GM21717 (cell line): ENCODE data around the gene AKR7A3.
"Not testable (repeated sequence)": the region's sequence is repeated elsewhere in the genome, so short reads cannot be mapped to it uniquely, and the experiment has no call there.

Experiments
- ATAC-seq: cut with Tn5 transposase; IDR thresholded peaks from one replicate; pipeline ENCODE4 v1.9.1; 2021; ENCODE audit warnings: mild to moderate bottlenecking, moderate library complexity; ENCODE audit not compliant: unreplicated experiment

AKR7A3 gene

DNA sequence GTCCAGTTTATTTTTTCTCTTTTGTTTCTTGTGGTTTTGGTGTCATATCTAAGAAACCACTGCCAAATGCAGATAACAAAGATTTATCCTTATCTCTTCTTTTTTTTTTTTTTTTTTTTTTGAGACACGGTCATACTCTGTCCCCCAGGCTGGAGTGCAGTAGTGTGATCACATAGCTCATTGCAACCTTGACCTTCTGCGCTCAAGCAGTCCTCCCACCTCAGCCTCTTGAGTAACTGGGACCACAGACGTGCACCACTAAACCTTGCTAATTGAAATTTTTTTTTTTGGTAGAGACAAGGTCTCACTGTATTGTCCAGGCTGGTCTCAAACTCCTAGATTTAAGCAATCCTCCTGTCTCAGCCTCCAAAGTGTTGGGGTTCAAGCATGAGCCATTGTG lies 32.5 kb upstream of the AKR7A3 start:
- ATAC-seq: no peak

DNA sequence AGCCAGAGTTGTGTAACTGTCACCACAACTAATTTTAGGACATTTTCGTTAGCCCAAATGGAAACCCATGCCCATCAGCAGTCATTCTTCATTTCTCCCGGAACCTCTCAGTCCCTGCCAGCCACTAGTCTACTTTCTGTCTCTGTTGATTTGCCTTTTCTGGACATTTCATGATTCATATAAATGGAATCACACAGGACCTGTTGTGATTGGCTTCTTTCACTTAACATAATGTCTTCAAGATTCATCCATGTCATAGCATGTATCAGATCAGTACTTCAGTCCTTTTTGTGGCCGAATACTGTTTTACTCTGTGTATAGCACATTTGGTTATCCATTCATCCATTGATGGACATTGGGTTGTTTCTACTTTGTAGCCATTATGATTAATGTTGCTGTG lies 30.6 kb upstream of the AKR7A3 start:
- ATAC-seq: no peak

DNA sequence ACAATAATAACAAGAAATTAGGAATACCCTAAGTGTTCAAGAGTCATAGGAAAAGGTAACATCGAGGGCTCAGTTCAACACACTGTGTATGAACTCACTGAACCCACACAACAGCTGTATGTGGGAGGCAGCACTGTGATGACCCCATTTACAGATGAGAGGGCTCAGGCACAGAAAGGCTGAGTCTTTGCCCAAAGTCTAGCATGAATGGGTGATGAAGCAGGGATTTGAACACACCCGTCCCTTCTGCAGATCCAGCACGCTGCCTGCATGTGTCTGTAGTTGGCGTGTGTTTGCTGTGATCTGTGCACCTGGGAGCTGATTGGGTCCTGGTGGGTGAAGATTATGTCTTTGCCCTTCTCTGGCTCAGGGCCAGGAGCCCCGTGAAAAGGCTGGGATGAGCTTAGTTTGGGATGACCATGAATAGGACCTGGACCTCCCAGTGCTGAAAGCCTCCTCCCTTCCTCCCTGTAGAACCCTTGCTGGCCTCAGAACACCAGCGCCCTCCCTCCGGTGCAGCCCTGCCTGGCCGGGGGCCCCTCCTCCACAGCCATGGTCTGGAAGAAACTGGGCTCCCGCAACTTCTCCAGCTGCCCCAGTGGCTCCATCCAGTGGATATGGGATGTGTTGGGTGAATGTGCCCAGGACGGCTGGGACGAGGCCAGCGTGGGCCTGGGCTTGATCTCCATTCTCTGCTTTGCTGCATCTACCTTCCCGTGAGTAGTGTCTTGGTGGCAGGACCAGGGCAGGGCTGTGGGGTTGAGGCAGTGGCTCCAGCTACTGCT lies 28.7 kb upstream of the AKR7A3 start:
- ATAC-seq: no peak

DNA sequence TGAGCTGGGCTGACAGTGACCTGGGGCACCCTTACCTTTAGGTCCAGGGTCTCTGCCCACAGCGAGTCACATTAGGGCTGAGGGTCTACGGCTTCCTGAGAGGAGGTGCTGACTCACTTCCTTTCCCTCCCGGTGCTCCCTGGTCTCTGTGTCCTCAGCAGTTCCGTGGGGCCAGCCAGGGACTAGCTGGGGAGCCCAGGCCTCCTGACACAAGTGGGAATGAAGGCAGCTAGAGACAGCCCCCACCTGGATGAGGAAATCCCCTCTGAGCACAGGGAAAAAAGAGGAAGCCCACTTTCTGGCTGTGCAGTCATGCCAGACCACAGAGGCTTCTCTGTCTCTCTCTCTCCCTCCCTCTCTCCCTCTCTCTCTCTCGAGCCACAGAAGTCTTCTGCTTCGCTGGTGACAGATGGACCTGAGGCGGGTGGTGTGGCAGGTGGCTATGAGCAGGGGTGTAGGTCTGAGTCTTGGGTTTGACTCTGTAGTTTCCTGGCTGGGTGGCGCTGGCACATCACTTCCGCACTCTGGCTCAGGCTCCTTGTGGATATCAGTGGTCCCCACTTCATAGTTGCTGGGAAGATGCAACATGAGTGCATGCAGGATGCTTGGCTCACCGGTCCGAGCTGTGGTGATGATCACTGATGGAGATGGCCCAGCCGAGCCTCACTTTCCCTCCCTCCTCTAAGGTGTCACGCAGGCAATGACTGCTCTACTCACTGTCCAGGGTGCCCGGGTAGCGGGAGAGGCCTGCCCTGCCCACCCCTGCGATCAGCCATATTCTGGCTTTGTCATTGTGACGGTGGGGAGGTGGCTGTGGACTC lies 27.0 kb upstream of the AKR7A3 start:
- no peak for ATAC-seq

DNA sequence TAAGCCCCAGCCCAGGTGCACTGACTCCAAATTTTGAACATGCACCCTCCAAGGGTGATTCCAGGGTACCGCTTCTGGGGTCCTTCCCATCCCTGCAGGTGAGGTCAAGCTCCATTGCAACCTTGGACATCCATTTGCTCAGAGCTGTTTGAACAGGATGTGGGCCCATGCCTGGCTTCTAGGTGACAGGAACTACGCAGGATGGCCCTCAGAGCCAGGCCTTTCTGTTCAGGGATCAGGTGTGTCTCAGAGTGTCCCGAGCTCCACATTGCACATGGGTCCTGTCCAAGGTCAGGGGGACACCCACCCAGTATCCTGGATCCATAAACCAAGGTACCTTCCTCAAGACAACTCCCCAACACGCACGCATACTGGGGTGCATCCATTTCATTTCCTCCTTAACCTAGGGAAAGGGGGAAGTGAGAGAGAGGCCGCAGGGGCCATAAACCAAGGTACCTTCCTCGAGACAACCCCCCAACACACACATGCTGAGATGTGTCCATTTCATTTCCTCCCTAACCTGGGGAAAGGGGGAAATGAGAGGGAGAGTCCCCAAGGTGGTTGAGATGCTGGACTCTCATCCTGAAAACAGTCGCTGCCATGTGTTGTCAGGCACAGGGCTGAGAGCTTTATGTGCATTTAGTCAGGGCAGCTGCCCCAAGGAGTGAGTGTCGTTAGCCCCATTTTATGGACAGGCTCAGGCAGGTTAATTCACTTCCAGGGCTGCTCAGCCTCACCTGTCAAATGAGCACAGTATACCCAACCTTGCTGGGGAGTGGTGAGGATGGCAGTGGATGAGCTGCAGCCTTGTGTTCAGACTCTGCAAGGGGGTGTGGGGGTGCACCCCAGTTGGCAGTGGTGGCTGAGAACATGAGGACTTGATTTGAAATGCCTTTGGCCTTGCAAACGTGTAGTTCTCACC lies 25.7 kb upstream of the AKR7A3 start:
- no peak for ATAC-seq

DNA sequence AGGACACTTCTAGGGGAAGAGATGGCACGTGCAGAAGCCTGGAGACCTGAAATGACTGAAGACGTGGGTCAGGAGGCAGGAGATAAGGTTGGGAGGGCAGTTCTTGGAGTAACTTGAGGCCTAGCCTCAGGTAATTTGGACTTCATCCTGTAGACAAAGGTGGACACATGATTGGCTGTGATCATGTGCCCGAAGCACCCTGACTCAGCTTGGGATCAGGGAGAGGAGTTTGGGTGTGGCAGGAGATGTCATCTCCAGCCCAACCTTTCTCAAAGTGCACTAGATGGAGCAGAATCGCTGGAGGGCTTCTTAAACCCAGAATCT lies 25.0 kb upstream of the AKR7A3 start:
- ATAC-seq: no peak

DNA sequence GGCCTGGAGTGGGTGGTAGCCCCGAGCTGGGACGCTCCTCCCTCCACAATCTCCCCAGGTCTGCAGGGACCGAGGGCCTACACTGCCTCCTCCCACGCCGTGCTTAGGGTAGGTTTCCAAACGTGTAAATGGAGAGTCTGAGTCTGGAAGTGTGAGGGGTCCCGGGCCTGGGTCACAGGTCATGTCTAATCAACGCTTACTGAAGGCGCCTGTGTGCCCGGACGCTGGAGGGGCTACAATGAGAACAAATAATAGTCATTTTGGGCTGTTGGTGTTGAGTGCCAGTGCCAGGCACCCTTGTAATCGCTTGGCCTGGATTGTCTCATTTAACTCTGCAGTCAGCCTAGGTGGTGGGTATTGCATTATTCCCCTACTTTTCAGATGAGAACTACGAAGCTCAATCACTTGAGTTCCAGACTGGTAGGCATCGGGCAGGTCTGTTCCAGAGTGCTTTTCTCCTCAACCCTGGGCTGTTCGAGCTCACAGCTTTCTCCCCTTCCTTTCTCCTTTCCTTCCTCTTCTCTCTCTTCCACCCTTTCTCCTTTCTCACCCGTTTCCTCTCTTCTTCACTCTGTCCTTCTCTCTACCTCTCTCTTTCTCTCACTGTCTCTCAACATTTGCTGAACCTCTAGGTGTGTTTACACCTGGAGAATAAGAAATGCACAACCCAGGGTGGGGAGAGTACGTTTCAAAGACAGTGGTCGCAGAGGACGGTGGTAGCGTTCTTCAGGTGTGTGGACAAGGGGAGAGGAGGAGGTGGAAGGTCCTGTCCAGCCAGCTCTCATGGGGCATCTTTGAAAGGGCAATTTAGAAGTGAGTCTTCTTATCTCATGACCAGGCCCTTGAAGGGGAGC lies 24.4 kb upstream of the AKR7A3 start:
- no peak for ATAC-seq

DNA sequence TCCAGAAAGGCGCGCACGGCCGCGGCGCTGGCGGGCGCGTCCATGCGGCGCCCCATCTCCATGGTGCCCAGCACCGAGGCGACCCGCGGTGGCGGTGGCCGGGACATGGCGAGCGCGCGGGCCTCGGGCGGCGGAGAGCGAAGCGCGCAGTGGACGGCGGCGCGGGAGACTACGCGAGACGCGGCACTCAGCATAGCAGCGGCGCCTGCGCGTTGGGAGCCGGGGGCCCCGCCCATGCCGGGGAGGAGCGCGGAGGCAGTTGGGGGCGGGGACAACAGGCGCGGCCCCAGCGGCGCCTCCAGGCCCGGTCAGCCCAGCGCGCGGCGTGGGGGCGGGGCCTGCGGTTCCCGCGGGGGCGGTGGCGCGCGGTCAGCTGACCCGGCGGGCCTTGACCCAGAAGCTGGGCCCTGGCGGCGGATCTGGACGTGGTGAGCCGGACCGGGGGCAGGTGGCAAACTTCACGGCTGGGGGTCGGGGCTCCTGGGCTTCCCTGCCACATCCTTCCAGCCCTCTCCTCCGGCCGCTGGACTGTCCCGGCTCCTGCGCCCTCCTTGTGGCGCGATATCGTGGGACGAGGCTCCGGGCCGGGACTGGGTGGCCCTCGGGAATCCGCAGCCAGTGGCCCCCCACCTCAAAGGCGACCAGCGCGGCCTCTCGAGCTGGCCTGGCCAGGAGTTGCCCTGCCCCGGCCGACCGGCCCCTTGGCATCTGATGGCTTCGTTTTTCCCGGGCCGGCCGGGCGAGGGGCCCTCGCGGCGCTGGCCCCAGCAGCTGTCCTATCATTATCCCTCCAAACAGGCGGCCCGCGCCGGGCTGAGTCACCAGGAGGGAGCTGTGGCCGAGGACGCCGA lies 23.6 kb upstream of the AKR7A3 start, which contains the start of the genes AKR7A2 and SLC66A1:
TSS of gene AKR7A2 (minus strand) at position 214 of the 851 bp plus-strand sequence. CDS start at position 194, 20 bp downstream.
TSS of gene SLC66A1 (plus strand) at position 396 of the 851 bp plus-strand sequence. CDS start 5,352 bp downstream, outside the sequence.
- peak; percentile 57 for ATAC-seq

DNA sequence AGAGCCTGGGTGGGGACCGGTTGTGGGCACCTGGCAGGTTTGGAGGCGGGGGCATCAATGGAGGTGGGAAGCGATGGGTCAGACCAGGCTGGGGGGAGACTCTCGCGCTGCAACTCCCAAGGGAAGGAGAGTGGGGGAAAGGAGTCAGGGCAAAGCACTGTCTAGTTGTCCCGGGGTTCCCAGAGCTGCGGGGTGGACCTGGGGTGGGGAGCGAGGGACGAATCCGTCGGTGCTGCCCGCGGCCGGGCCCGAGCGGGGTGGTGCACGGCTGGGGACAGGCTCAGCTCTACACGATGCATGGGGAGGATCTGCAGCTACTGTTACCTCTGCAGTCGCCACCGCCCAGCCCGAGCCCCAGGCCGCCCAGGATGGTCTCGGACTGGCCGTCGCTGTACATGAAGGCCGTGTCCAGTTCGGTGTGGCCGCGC lies 22.9 kb upstream of the AKR7A3 start:
- peak; percentile 5 for ATAC-seq

DNA sequence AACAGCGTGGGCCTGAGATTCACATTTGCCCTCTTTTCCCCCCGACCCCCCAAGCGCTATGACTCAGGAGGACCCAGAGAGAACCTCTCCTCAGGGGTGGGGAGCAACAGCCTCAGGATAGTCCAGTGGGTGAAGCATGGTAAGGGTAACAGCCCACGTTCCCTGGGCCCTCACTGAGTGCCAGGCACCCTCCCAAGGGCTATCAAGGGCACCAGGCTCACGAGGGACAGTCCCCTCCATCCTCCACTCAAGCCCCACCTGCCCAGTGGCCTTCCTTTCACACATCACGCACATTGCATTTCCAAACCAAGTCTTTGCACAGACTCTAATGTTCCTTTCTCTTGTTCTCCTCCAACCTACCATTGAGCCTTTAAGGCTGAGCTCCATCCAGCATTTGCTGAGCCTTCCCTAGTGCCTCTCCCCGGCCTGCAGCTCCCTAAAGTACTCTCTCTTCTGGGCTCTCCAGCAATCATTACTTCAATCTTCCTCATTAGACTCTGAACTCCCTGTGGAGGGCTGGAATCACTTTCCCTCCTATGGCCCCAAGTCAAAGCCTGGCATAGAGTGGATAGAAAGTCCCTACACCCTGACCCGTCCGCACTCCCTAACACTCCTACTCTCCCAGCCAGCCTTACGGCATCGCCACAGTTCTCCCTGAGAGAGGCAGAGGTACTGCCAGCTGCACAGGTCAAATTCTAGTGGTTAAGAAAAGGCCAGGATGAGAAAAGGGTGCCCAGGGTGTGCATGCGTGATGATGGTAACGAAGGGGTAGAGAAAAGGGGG lies 22.3 kb upstream of the AKR7A3 start:
- no peak for ATAC-seq

DNA sequence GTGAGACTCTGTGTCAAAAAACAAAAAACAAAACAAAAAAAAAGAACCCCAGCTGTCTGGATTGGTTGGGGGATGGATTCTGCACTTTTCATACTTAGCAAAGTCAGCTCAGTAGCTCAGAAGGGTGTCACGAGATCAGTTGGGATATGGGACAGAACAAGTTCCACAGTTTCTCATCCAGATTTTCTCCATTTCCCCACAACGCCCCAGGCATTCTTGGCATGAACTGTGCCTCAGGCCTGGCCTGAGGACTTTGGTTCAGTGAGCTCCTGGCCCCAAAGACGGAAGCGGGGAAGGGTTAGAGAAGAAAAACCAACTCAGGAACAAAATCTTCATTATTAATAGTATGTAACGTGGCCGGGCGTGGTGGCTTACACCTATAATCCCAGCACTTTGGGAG lies 21.5 kb upstream of the AKR7A3 start:
- ATAC-seq: no peak

DNA sequence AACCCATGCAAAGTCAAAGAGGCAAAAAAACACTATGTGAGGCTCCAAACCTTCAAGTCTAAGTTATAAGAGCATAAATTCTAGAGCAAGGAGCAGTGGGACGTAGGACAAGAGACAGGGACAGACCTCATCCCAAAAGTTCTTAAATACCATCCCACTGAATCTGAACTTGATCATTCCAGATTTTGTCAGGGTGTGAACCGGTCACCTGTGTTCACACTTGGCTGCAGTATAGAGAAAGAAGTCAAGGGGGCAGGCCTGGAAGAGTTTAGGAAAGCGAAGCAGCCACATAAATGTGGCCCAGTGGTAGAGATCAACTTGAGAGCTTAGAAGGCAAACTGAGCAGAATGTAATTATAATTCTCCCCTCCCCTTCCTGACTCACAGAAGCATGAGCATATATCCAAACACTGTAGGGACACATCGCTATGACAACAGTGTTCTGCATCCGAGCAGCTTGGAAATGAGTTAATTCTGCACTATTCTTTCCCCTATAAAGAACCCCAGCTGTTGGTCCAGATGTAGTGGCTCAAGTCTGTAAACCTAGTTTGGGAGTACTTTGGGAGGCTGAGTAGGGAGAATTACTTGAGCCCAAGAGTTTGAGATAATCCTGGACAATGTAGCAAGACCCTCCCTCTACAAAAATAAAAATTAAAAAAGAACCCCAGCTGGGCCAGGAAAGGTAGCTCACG lies 20.7 kb upstream of the AKR7A3 start:
- no peak for ATAC-seq

DNA sequence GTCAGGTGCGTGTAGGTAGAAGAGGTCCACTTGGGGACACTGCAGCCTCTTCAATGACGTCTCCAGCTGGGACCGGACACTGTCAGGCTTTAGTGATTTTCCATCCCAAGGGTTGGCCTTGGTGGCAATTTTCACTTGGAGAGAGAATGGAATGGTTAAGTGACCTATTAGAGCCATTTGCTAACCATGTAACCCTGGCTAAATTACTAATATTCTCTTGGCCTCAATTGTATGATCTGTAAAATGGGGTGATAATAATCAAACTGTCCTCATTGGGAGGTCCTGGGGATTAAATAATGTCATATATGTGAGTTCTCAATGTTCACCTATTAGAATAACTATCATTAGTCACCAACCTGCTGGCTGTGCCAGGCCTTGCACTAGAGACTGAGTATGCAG lies 19.9 kb upstream of the AKR7A3 start:
- ATAC-seq: no peak

DNA sequence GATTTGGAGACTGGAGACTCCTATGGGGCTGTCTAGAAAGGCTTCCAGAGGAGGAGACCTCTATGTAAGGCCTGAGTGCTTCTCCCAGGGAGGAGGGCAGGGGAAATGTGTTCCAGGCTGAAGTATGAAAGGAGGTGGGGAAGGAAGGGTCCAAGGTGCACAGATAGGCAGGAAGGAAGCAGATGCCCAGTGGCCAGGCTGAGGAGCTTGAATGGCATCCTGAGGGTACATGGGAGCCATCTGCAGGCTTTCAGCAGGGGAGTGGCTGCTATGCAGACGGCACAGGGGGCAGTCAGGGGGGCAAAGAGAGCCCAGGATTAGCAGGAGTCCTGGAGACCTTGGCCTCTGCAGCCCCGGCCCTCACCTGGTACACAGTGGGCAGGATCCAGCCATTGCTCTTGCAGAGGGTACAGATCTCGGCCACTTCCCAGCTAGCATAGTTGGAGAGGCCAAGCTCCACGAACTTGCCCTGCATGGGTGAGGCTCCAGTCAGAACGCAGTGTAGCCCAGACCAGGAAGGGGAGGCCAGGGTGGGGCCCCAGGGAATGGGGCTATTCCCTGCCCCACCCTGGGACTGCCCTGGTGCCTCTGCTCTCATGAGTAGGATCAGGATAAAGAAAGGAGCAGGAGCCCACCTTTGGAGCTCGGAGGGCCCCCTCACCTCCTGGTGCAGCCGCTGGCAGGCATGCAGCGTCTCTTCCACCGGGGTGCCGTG lies 19.4 kb upstream of the AKR7A3 start:
- no peak for ATAC-seq

DNA sequence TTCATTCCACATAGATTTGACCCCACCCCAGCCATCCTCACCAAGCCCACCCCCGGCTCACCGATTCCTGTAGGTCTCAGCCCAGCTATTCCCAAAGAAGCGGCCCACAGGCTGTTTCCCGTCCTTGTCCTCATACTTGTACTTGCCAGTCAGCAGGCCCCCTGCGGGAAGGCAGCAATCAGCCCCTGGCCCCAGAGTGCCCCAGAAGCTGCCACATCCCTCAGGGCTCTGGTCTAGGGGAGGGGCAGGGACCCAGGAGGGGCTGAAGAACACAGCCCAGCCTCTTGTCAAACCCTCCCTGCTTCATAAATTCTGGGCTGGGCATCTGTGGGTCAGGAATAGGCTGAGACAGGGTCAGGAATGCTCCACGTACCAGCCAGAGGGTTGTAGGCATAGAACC lies 18.4 kb upstream of the AKR7A3 start:
- no peak for ATAC-seq

DNA sequence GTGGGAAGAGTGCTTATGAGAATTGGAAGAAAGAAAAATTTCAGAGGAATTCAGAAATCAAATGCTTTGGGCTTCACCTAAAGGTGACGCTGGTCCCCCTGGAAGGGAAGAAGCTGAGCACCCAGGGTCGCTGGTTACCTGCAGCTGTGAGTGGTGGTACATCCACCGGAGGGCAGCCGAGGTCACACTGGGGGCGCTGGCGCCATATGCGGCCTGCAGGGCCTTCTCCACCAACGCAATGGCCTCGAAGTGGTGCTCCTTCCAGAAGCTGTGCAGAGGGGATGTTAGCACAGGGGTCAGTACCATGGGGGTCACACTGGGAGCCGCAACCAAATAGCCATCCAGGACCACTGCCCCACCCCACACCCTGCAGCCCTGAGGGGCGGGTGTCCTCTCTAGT lies 17.3 kb upstream of the AKR7A3 start:
- no peak for ATAC-seq

DNA sequence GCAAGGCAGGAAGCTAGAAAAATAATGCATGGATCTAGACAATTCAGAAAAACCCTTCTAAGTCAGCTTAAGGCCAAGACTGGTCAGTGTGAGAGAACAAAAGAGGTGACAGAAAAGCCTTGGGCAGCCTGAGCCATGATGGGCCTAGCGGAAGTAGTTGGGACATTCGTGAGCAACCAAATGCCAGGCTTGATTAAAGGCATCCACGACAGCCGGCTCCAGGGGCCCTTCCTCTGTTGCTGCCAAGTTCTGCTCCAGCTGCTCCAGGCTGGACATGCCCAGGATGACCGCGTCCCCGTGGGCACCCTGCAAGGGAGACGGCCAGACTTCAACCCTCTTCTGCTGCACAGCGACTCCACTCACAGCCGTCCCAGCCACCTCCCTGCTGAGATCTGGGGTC lies 15.5 kb upstream of the AKR7A3 start:
- not testable (repeated sequence) for ATAC-seq
